Left forelimb (tissue), 1 donor: ENCODE results near the gene CNGB1.
"Not testable (repeated sequence)": the region's sequence is repeated elsewhere in the genome, so short reads cannot be mapped to it uniquely, and the experiment has no call there.

Experiments used
- DNase-seq: peaks from one replicate; pipeline ENCODE4 v3.0.0-alpha.2; 2018; ENCODE audit warnings: low spot score

The CNGB1 gene

GRCh38 chr16:57862698-57863433 lies 108.1 kb downstream of the CNGB1 start:
- no peak for DNase-seq

- DNase-seq, result no peak
Observed at GRCh38 chr16:57859331-57859730, 111.6 kb downstream of the CNGB1 start.

DNA sequence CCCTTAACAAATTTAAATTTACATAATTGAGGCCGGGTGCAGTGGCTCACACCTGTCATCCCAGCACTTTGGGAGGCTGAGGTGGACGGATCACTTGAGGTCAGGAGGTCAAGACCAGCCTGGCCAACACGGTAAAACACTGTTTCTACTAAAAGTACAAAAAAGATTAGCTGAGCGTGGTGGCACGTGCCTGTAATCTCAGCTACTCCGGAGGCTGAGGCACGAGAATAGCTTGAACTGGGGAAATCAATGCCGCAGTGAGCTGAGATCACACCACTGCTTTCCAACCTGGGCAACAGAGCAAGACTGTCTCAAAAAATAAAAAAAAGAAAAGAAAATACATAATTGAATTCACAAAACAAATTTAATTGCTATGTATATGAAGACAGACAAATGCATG lies 112.3 kb downstream of the CNGB1 start:
- no peak for DNase-seq

GRCh38 chr16:57857991-57858390 lies 112.9 kb downstream of the CNGB1 start:
- DNase-seq, result not testable (repeated sequence)

- DNase-seq, result no peak
Observed at GRCh38 chr16:57855188-57855587, 115.7 kb downstream of the CNGB1 start.

- DNase-seq, result no peak
Observed at GRCh38 chr16:57852189-57852588, 118.7 kb downstream of the CNGB1 start.

DNA sequence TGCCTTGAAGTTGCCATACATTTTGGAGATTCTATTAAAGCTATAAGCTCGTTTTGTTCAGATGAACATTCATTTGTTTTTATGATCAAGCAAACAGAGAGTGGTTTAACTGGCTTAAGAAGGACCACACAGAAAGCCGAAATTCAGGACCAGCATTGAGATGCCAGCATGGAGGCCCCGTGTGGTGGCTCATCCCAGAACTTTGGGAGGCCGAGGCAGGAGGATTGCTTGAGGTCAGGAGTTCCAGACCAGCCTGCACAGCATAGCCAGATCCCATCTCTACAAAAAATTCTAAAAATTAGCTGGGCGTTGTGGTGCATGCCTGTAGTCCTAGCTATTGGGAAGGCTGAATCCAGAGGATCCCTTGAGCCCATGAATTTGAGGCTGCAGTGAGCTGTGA lies 122.7 kb downstream of the CNGB1 start:
- DNase-seq, result no peak

DNA sequence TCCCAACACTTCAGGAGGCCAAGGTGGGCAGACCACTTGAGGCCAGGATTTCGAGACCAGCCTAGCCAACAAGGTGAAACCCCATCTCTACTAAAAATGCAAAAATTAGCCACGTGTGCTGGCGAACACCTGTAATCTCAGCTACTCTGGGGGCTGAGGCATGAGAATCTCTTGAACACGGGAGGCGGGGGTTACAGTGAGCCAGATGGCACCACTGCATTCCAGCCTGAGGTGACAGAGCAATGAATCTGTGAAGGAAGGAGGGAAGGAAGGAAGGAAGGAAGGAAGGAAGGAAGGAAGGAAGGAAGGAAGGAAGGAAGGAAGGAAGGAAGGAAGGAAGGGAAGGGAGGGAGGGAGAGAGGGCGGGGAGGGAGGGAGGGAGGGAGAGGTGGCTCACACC lies 124.0 kb downstream of the CNGB1 start:
- not testable (repeated sequence) for DNase-seq

GRCh38 chr16:57846078-57846697 lies 124.7 kb downstream of the CNGB1 start:
- DNase-seq, result no peak

DNA sequence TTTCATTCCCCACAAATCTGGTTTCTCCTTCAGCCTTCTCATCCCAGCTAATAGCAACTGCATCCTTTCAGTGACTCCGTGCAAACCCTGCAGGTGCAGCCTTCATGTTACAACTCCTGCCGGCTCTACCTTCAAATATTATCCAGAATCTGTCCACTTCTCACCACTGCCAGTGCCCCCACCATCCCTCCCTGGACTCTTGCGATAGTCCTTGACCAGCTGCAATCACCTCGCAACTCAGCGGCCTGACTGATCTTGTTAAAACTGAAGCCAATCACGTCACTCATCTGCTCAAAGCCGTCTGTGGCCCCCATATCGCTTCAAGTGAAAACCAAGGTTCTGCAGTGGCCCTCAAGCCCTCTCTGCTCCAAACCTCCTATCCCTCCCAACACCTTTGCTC lies 125.8 kb downstream of the CNGB1 start:
- no peak for DNase-seq

GRCh38 chr16:57844416-57845030 lies 126.4 kb downstream of the CNGB1 start:
- no peak for DNase-seq

DNA sequence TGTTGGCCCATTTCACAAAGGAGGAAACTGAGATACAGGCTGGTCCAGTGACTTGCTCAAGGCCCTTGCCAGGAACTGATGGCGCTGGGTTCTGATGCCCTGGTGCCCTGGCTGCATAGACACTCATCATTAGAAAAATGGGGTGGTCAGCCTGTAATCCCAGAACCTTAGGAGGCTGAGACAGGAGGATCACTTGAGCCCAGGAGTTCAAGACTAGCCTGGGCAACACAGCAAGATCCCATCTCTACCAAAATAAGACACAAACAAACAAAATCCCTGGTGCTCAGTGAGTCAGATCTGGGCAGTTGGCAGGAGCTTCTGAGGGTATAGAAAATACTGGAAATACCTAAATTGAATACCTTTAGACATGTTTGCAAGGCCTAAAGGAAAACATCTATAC lies 127.5 kb downstream of the CNGB1 start:
- DNase-seq, result no peak

DNA sequence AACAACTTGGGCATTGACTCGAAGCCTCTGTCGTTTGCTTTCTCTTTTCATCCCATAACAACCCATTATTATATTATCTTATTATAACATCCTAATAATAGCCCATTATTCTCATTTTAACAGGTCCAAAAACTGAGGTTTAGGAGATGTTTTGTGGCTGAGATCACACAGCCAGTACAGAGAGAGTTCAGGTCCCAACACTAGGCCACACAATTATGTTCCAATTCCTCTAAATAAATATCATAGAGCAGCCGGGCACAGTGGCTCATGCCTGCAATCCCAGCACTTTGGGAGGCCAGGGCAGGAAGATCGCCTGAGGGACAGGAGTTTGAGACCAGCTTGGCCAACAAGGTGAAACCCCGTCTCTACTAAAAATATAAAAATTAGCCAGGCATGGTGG lies 128.3 kb downstream of the CNGB1 start:
- no peak for DNase-seq

DNA sequence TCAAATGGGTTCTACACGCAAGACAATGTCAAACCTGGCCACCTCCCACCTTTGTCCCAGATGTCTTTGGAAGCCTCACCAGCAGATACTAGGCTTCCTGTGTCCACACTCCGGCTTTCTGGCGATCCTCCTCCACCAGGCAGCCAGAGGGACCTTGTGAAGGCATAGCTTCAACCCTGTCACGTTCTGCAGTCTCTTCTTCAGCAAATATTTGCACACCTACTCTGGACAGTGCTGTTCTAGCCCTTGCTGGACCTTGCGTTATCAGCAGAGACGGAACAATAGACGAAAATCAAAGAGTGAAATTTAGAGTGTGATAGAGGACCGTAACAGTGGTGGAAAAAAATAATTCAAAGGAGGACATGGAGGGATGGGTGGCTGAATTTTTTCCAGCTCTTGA lies 130.1 kb downstream of the CNGB1 start:
- no peak for DNase-seq

DNA sequence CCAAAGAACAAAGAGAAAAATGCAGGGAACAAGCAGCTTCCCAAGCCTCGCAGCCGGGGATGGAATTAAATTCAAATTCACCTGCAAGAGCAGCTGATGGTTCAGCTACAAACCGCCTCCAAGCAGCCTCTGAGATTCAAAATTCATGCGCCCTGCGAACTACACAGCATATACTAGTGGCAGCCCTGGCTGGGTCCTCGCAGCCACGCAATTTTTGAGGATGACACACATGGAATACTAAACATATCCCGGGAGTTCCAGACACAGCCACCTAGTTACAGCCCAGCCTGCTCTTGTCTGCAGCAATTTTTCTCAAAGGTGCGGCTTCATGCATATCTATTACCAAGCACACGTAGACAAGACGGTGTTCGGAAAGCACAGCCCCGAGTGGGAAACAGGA lies 132.8 kb downstream of the CNGB1 start:
- no peak for DNase-seq

- DNase-seq, result no peak
Observed at GRCh38 chr16:57837305-57838125, 133.4 kb downstream of the CNGB1 start.

DNA sequence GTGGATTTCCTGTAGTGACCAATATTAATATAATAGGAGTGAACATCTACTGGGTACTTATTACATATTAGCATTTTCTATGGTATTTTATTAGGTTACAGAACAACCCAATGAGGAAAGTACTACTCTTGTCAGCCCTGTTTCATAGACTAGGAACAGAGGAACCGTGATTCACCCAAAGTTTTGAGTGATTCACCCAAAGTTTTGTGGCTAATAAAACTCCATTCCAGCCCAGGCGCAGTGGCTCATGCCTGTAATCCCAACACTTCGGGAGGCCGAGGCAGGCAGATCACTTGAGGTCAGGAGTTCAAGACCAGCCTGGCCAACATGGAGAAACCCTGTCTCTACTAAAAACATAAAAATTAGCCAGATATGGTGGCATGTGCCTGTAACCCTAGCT lies 135.5 kb downstream of the CNGB1 start:
- not testable (repeated sequence) for DNase-seq

DNA sequence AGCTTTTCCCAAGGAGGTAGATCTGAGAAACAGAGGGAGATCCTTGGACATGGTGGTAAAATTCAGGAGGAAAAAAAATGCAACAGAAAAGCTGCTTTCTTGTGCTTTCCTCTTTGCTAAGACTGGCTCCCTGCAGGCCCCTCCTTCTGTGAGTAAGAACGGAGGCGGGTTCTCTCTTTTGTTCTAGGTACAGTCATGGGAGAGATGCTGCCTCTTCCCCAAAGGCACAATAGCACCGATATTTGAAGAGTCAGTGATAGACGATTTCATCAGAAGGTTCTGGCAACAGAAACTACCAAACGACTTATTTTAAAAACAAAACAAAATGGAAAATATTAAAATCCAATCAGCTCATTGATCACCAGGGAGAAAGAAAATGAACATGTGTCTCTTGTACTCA lies 136.0 kb downstream of the CNGB1 start:
- DNase-seq, result no peak
